WTC11 (cell line): ENCODE measurements around the gene ELOVL7.

Experiments
- CTCF ChIP-seq: fragments of 200-600 bp; IDR thresholded peaks from 2 replicates; pipeline ENCODE4 v1.8.0; 2022; ENCODE audit warnings: antibody characterized with exemption
- ESRRA ChIP-seq: sonication (generic); formaldehyde crosslinking; IDR thresholded peaks from 2 replicates; pipeline ENCODE4 v1.8.1; 2022; ENCODE audit warnings: mild to moderate bottlenecking, missing genetic modification reagents, borderline replicate concordance

DNA sequence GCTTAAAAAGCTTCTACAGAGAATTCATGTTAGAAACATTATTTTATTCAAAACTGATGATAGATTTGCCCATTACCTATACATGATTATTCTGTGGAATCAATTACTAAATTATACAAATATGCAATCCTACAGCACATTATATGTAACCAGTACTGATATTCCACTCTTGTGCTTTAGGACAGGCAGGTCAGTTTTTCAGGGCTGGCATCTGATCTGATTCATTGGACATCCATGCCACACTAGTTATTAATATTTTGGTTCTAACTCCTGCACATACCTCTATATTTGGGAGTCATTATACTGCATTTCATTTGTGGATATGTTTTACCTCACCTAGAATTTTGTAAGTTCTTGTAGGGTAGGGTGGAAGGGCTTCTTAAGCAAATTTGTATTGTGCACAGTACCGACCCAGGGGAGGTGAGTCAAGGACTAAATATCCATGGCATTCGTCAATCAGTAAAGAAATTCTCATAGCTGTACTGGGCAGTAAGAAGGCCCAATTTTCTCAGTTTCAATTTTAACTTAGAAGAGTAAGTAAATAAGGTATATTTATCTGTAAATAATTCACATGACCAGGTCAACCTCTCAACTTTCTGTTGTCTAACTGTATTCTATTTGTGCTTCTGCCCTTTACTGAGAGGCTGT is 33.5 kb downstream of the ELOVL7 start:
- TF ChIP-seq ESRRA (CRISPR knock-in tag) (no peak), CTCF (no peak)
